KMS-11 (cell line): ENCODE measurements around the gene ACSF3.

ENCODE experiments used
- H2AFZ ChIP-seq: fragments of 200-600 bp; sonication (generic); 2 replicates; pipeline ENCODE4 v1.6.1; 2016; ENCODE audit warnings: antibody characterized with exemption, mixed run types, low read depth
- H3K27ac ChIP-seq: fragments of 200-600 bp; sonication (generic); 2 replicates; pipeline ENCODE4 v1.6.1; 2016; ENCODE audit warnings: mild to moderate bottlenecking, mixed run types
- H3K27me3 ChIP-seq: fragments of 200-600 bp; sonication (generic); 2 replicates; pipeline ENCODE4 v1.6.1; 2017; ENCODE audit warnings: mild to moderate bottlenecking, low read depth, mixed run types, moderate library complexity; ENCODE audit not compliant: insufficient read depth
- H3K36me3 ChIP-seq: fragments of 200-600 bp; sonication (generic); 2 replicates; pipeline ENCODE4 v1.6.1; 2017; ENCODE audit warnings: mild to moderate bottlenecking, mixed run types; ENCODE audit not compliant: insufficient read depth
- H3K4me1 ChIP-seq: fragments of 200-600 bp; sonication (generic); 2 replicates; pipeline ENCODE4 v1.6.1; 2016; ENCODE audit warnings: mild to moderate bottlenecking, low read depth, mixed run types; ENCODE audit not compliant: poor library complexity, severe bottlenecking
- H3K4me2 ChIP-seq: fragments of 200-600 bp; sonication (generic); 2 replicates; pipeline ENCODE4 v1.7.0; 2016; ENCODE audit warnings: mild to moderate bottlenecking, mixed run types
- H3K4me3 ChIP-seq: fragments of 200-600 bp; sonication (generic); IDR thresholded peaks from 2 replicates; pipeline ENCODE4 v1.6.1; 2017; ENCODE audit warnings: low read depth, low read length, mixed read lengths; ENCODE audit not compliant: insufficient read depth
- H3K79me2 ChIP-seq: fragments of 200-600 bp; sonication (generic); 2 replicates; pipeline ENCODE4 v1.6.1; 2016; ENCODE audit warnings: low read depth, mixed run types; ENCODE audit not compliant: insufficient read depth
- H3K9ac ChIP-seq: fragments of 200-600 bp; sonication (generic); 2 replicates; pipeline ENCODE4 v1.6.1; 2016; ENCODE audit warnings: mild to moderate bottlenecking, mixed run types
- H4K20me1 ChIP-seq: fragments of 200-600 bp; sonication (generic); 2 replicates; pipeline ENCODE4 v1.6.1; 2016; ENCODE audit warnings: mild to moderate bottlenecking, mixed run types; ENCODE audit not compliant: insufficient read depth
- TF ChIP-seq, protein P1 (sequence below): fragments of 200-600 bp; sonication (generic); conservative IDR thresholded peaks from 2 replicates; pipeline ENCODE4 v1.6.1; 2017; ENCODE audit warnings: low read depth, mild to moderate bottlenecking, antibody characterized with exemption, low read length, moderate library complexity, mixed read lengths

ACSF3 gene

DNA sequence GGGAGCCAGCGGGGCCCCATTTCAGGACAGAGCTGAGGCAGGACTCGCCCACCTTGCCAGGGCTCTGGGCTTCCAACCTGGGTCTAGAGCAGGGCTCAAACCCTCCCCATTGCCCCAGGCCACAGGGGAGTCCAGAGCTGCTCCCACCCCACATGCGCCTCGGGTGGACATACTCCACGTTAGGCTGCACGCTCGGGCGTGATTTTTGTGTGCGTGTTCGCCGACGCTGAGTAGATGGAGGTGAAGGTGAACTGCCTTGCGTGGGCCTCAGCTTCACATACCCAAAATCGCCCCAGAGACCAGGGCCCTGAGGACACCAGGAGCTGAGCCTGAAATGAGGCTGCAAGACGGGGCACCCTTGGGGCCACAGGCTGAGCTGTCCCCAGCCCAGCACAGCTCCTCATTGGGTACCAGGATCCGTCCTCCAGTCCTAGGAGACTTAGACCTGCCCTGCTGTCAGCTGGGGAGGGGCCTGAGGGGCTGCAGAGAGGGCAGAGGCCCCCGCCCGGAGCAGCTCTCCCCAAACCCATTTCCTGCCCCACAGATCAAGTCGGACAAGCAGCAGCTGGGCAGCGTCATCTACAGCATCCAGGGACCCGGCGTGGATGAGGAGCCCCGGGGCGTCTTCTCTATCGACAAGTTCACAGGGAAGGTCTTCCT, 86.1 kb downstream of the ACSF3 start:
- Histone ChIP-seq H3K27me3 (peaks cover 87% of the 10 kb centered on the region), H4K20me1 (no peaks in the 10 kb centered on the region), H3K79me2 (no peaks in the 10 kb centered on the region), H3K36me3 (no peaks in the 10 kb centered on the region), H3K27ac (no peak overlapping the region), H3K9ac (no peak overlapping the region), H3K4me3 (no peak overlapping the region), H3K4me2 (no peak overlapping the region), H3K4me1 (peaks cover 9% of the 10 kb centered on the region), H2AFZ (no peak overlapping the region)
- TF ChIP-seq, protein P1, sequence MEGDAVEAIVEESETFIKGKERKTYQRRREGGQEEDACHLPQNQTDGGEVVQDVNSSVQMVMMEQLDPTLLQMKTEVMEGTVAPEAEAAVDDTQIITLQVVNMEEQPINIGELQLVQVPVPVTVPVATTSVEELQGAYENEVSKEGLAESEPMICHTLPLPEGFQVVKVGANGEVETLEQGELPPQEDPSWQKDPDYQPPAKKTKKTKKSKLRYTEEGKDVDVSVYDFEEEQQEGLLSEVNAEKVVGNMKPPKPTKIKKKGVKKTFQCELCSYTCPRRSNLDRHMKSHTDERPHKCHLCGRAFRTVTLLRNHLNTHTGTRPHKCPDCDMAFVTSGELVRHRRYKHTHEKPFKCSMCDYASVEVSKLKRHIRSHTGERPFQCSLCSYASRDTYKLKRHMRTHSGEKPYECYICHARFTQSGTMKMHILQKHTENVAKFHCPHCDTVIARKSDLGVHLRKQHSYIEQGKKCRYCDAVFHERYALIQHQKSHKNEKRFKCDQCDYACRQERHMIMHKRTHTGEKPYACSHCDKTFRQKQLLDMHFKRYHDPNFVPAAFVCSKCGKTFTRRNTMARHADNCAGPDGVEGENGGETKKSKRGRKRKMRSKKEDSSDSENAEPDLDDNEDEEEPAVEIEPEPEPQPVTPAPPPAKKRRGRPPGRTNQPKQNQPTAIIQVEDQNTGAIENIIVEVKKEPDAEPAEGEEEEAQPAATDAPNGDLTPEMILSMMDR, result no peak

DNA sequence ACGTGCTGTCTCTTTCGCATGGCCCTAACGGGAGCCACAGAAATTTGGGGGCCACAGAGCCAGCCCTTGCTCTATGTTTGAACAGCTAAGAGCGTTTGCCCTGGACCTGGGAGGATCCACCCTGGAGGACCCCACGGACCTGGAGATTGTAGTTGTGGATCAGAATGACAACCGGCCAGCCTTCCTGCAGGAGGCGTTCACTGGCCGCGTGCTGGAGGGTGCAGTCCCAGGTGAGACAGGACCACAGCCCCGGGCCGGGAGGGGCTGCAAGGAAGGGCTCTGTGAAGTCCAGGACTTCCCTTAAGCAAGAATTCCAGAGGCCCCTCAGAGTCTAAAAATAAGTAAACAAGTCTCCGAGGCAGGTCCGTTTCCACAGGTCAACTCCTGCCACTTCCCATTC, 89.8 kb downstream of the ACSF3 start:
- no peak overlapping the region for H3K27ac ChIP-seq
- H3K79me2 ChIP-seq, result no peaks in the 10 kb centered on the region
- no peak overlapping the region for H3K9ac ChIP-seq
- H2AFZ ChIP-seq, result no peak overlapping the region
- TF ChIP-seq, protein P1, result no peak
- H3K4me2 ChIP-seq, result no peak overlapping the region
- H3K36me3 ChIP-seq, result no peaks in the 10 kb centered on the region
- no peaks in the 10 kb centered on the region for H4K20me1 ChIP-seq
- H3K4me3 ChIP-seq, result no peak overlapping the region
- H3K4me1 ChIP-seq, result no peaks in the 10 kb centered on the region
- peaks cover 59% of the 10 kb centered on the region for H3K27me3 ChIP-seq

DNA sequence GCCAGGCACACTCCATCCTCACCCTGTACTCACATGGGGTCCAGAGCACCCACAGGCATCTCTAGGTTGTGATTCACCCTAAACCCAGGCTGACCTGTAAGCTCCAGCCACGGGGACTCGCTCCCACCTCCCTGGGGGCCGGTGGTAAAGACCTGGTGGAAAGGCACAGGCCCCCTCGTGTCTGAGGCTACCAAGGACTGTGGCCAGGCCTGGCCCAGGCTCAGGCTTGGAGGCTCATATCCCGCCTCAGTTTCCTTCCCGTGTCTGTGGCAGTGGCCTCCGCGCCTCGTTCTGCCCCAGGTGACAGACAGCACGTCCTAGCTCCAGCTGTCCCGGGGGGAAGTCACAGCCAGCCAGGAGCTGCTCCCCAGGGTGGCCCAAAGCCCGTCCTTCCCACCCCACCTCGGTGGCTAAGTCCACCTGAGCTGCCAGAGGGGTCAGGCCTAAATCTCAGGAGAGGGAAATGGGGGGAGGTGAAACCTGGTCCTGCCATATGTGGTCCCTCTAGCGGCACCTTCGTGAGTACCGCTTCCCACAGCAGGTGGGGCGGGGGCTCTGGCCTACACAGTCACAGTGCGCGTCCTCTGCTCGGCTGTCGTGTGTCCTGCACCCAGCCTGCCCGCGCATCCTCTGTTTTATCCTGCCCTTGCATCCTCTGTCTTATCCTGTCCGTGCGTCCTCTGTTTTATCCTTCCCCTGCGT, 90.5 kb downstream of the ACSF3 start:
- Histone ChIP-seq H3K4me3 (no peak overlapping the region), H3K79me2 (no peaks in the 10 kb centered on the region), H3K27ac (no peak overlapping the region), H3K27me3 (peaks cover 52% of the 10 kb centered on the region), H2AFZ (no peak overlapping the region), H3K9ac (no peak overlapping the region), H3K4me1 (no peaks in the 10 kb centered on the region), H3K36me3 (no peaks in the 10 kb centered on the region), H4K20me1 (no peaks in the 10 kb centered on the region), H3K4me2 (no peak overlapping the region)
- TF ChIP-seq, protein P1, result no peak

DNA sequence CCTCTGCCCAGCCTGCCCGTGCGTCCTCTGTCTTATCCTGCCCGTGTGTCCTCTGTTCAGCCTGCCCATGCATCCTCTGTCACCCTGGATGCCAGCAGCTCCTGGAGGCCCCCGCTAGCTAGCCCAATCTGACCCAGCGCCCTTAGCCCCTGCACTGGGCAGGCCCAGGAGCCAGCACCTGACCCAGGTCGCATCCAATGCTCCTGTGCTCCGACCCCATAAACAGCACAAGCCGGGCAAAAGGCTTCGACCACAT, 91.0 kb downstream of the ACSF3 start:
- H3K27ac ChIP-seq, result no peak overlapping the region
- H3K79me2 ChIP-seq, result no peaks in the 10 kb centered on the region
- TF ChIP-seq, protein P1, result no peak
- no peaks in the 10 kb centered on the region for H3K36me3 ChIP-seq
- no peak overlapping the region for H2AFZ ChIP-seq
- no peak overlapping the region for H3K4me2 ChIP-seq
- H3K27me3 ChIP-seq, result peaks cover 49% of the 10 kb centered on the region
- H3K9ac ChIP-seq, result no peak overlapping the region
- H3K4me1 ChIP-seq, result no peaks in the 10 kb centered on the region
- no peak overlapping the region for H3K4me3 ChIP-seq
- no peaks in the 10 kb centered on the region for H4K20me1 ChIP-seq
